Activated naive CD8-positive, alpha-beta T cell treated with anti-CD3 and anti-CD28 coated beads, Interleukin-2, amount 50 U/mL, for 16 hours (primary cell): ENCODE data around the gene ERVFRD-1.
A peak's percentile ranks its signal among the peaks of the same experiment; 100 is the strongest.

Experiments
- DNase-seq: peaks from one replicate; pipeline ENCODE4 v3.0.0-alpha.2; 2020; ENCODE audit warnings: low read depth, low spot score

ERVFRD-1 gene

DNA sequence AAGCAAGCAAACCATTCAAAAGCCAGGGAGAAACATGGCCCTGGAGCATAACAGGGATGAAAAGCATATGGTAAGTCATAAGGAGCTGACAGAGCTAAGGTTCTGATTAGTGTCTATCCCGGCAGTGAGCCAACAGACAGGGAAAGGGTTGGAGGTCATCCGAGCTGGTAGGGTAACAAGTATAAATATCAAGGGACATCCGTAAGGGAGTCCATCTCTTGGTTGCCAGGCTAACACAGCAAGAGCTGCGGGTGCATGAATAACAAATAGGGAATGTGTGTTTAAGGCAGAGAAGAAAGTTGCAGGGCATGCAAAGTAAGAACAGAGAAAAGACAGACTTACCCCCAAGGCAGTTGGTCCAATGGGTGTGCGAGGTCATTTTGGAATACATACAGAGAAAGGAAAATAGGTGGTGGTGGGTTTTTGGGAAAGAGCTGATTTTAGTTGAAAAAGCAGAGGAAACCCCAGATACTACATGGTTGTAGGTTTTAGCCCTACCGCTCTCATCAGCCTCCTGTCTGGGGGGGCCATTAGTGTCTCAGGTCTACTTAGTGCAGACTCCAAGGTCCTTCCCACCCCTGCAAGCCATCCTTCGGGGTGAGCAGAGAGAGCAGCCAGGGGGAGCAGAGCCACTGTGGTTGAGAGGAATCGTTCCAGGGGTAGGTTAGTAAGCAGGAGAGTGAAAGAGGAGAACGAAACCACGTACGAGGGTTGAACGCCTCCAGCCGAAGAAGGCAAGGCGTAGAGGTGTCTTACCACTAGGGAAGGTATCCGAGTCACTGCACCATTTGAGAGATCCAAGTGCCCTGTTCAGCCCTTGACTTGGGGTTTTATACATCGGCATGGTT, at the start of gene ERVFRD-1:
TSS of gene ERVFRD-1 (minus strand) at position 805 of the 848 bp plus-strand sequence. CDS start 6,415 bp downstream, outside the sequence.
- DNase-seq, result no peak

DNA sequence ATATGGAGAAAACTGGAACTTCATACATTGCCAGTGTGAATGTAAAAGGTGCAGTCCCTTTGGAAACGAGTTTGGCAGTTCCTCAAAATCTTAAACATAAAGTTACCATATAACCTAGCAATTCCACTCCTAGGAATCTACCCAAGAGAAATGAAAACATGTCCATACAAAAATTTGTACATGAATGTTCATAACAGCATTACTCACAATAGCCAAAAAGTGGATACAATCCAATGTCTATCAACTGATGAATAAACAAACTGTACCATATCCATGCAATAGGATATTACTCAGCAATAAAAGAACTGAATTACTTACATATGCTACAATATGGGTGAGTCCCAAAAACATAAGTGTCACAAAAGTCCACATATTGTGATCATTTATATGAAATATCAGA, 48.7 kb upstream of the ERVFRD-1 start:
- DNase-seq, result no peak

- DNase-seq, result no peak
Measured at GRCh38 chr6:11155589-11155988, 44.1 kb upstream of the ERVFRD-1 start.

GRCh38 chr6:11153447-11153846, 41.9 kb upstream of the ERVFRD-1 start:
- DNase-seq, result no peak

- DNase-seq, result no peak
Measured at GRCh38 chr6:11152581-11152980, 41.1 kb upstream of the ERVFRD-1 start.

- DNase-seq, result no peak
Measured at GRCh38 chr6:11151488-11151887, 40.0 kb upstream of the ERVFRD-1 start.

DNA sequence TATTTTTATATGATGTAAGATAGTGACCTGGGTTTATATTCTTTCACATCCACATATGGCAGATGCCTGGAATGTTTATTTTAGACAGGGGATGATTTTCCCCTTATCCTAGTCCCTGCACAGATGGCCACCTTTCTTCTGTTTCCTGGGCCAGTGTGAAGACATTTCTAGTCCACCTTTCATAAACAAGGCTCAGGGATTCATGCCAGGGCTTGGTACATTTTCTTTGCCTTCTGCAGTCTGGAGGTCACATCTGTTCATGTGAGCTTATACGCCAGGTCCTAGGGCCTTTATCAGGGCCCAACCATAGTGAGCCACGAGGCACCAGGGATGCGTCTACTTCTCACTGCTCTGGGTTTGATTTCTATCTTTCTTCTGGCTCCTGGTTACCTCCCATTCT, 38.0 kb upstream of the ERVFRD-1 start:
- no peak for DNase-seq

DNA sequence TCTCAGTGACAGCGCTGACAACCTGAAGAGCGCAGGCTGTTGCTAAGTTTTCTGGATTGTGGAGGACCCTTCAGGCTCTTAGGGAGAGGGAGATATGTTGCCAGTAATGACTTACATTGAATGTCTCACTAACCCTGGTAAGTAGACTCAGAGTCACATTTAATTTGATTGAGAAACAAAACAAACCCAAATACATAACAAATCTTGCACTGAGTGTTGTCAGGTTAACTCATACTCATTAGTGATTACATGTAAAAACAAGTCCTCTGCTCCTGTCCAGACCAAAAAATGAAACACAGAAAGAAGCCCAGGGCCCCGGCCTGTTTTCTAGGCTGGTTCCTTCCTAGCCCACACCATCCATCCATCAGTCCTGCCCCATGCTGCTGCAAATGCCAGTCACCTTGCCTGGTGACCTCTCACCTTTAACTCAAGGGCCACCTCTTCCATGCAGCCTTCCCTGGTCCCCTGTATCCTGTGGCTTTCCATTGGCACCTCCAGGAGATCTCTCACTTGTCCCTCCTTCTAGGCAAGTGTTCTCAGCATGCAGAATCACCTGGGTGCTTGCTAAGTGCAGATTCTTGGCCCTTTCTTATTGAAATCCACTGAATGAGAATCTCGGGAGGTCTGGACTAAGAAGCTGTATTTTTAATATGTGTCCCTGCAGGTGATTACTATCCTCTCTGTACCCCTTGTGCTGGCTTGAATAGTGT, 34.7 kb upstream of the ERVFRD-1 start:
- no peak for DNase-seq

DNA sequence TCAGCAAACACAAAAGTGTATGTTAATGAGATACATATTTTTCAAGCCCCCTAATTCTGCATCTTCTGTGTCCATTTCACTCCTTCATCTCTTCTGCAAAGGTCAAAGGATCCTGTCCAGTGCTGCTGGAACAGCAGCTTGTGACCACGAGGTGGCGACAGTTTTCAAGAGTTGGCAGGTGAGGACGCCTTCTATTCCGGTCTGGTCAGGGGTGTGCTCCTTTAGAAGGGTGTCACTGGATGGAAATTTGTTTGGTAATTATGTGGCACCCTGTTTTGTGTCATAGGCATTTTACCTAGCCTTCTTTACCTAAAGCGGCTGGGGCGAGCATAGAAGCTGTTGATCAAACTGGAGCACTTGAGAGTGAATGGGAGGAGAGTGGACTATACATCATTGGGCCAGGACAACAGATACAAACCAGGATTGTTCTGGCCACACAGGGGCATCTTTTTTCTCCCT, 32.9 kb upstream of the ERVFRD-1 start:
- peak; percentile 44 for DNase-seq

DNA sequence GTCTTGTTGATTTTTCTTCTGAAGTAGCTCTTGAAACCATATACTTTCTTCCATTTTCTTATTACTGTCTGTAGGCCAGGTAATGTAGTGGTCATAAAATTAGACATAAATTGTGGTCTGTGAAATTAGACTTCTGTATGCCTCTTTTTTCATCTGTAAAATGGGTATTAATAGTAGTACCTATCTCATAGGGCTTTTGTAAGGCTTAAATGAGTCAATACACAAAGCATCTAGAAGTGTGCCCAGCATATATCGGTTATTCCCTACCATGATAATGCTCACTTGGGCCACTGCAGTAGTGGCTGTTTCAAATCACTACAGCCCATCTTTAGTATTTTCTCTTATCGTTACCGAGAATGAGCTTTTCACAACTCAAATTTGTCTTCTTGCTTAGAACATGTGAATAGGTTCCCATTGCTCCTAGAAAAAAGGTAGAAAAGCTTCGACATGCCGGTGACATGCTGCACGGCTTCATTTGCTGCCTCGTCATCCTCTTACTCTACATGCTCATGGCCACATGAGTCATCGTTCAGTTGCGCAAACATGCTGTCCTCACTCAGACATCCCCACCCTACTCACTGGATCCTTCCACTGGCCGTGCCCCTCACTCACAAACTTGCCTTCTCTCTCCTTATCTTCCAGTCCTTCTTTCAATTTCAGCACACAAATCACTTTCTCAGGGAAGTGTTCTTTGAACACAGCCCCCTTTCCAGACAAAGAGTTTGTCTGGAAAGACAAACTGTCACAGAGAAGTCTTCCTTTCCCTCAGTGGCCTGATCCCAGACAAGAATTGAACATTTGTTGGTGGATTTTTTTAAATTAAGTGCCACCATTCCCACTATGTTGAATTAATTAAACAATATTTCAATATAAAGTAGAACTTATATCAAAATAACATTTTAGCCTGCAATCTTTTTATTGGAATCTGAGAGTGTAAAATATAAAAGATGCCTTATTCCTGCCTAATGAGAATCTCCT, 32.2 kb upstream of the ERVFRD-1 start:
- DNase-seq, result no peak

GRCh38 chr6:11142296-11143027, 30.9 kb upstream of the ERVFRD-1 start:
- no peak for DNase-seq

DNA sequence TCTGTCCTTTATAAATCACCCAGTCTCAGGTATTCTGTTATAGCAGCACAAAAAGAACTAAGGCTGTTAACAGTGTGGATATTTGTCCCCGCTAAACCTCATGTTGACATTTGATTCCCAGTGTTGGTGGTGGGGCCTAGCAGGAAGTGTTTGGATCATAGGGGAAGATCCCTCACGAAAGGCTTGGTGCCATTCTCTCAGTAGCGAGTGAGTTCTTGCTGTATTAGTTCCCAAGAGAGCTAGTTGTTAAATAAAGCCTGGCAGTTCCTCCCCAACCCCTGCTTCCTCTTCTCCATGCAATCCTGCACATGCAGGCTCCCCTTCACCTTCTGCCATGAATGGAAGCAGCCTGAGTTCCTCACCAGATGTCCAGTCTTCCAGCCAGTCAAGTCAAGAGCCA, 29.8 kb upstream of the ERVFRD-1 start:
- no peak for DNase-seq

DNA sequence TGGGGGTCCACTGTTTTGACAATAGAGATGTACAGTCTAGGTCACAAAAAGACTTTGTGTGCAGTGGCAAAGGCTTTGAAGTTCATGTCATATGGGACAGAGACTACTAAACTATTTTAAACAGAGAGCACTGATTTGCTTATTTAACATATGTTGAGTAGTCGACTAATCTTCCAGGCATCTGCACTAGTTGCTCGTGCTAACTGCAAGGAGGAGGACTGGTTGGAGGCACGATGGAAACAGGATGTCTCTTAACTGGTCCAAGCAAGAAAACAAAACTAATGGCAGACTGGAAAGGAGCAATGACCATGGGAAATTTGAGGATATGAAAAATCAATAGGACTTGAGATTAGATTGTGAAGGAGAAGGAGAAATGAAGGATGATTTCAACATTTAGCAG, 28.5 kb upstream of the ERVFRD-1 start:
- no peak for DNase-seq

- no peak for DNase-seq
Measured at GRCh38 chr6:11139051-11139960, 27.8 kb upstream of the ERVFRD-1 start.

DNA sequence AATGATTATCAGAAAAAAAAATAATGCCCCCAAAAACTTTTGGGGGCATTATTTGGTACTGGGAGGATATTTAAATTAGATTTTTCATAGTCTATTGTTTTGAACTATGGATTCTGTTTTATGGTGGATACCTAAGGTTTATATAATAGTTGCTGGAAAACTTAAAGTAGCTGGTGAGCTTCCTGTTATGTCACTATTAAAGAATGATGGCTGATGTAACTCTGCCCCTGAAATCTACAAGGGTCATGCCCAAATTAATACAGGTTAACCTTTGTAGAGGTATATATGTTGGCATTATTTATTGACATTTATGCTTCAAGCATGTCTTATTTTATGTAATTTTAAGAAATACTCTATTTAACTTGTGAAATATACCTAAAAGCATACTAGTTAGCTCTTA, 25.3 kb upstream of the ERVFRD-1 start:
- no peak for DNase-seq

DNA sequence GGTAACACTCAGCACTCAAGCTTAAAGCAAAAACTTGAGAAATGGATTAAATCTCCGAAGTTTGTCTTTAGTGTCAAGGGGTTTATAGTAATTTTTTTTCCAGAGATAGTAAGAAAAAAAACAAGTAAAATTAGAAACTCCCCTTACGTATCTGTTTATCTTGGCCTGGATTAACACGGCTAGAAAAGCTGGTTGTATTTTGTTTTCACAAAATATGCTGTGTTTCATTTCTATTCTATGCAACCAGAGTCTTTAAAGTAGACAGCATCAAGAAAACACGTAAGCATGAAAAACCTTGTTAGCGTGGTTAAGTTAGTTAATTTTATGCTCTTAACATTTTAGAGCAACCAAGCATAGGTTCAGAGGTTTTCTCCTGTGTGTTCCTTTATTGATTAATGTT, 21.8 kb upstream of the ERVFRD-1 start:
- no peak for DNase-seq

DNA sequence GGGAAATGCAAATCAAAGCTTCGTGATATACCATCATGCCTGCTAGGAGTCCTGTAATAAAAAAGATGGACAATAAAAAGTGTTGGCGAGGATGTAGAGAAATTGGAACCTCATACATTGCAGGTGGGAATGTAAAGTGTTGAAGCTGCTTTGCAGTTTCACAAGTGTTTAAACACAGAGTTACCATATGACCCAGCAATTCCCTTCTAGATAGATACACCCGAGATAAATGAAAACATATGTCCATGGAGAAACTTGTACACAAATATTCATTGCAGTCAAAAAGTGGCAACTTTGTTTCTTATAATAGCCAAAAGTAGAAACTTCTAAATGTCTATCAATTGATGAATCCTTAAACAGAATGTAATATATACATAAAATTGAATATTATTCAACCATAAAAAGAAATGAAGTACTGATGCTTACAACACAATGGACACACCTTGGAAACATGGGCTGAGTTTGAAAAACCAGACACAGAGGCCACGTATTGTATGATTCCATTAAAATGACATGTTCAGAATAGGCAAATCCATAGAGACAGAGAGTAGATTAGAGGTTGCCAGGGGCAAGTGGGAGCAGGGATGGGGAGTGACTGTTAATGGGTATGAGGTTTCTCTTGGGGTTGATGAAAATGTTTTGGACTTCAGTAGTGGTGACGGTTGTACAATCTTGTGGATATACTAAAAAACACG, 20.8 kb upstream of the ERVFRD-1 start:
- DNase-seq, result no peak

- no peak for DNase-seq
Measured at GRCh38 chr6:11130605-11131004, 19.1 kb upstream of the ERVFRD-1 start.

- no peak for DNase-seq
Measured at GRCh38 chr6:11129908-11130565, 18.5 kb upstream of the ERVFRD-1 start.
